Neuronal stem cell (in vitro differentiated cells): ENCODE measurements around the gene IRF1.

Source experiments
- DNase-seq: peaks from one replicate; pipeline ENCODE4 v3.0.0-alpha.2; 2013; ENCODE audit warnings: low spot score
- H2AFZ ChIP-seq: one replicate; pipeline ENCODE4 v1.6.1; 2013; ENCODE audit warnings: mild to moderate bottlenecking, low read length, inconsistent platforms
- H2AK5ac ChIP-seq: 2 replicates; pipeline ENCODE4 v1.6.1; 2013; ENCODE audit warnings: low read depth, mild to moderate bottlenecking, inconsistent platforms, low read length, moderate library complexity, mixed read lengths
- H2BK120ac ChIP-seq: 2 replicates; pipeline ENCODE4 v1.6.1; 2013; ENCODE audit warnings: low read depth, mild to moderate bottlenecking, inconsistent platforms, low read length, moderate library complexity, mixed read lengths
- H2BK12ac ChIP-seq: one replicate; pipeline ENCODE4 v1.6.1; 2013; ENCODE audit warnings: low read length, inconsistent platforms
- H2BK15ac ChIP-seq: 2 replicates; pipeline ENCODE4 v1.6.1; 2013; ENCODE audit warnings: mild to moderate bottlenecking, low read length, inconsistent platforms, mixed read lengths
- H2BK5ac ChIP-seq: one replicate; pipeline ENCODE4 v1.6.1; 2013; ENCODE audit warnings: inconsistent platforms, mild to moderate bottlenecking, low read length, moderate library complexity
- H3K14ac ChIP-seq: one replicate; pipeline ENCODE4 v1.6.1; 2013; ENCODE audit warnings: low read length, inconsistent platforms
- H3K18ac ChIP-seq: 2 replicates; pipeline ENCODE4 v1.6.1; 2013; ENCODE audit warnings: low read length, inconsistent platforms
- H3K23ac ChIP-seq: 2 replicates; pipeline ENCODE4 v1.6.1; 2013; ENCODE audit warnings: low read depth, mild to moderate bottlenecking, mixed read lengths, low read length, inconsistent platforms; ENCODE audit not compliant: poor library complexity
- H3K27ac ChIP-seq: replicated peaks from 3 replicates; pipeline ENCODE4 v1.5.1; 2013; ENCODE audit warnings: low read length, inconsistent platforms
- H3K27me3 ChIP-seq, 3 experiments: 2 replicates each; pipeline ENCODE4 v1.6.1; 2013; ENCODE audit warnings: low read length in 3 of 3, mild to moderate bottlenecking in 2 of 3, inconsistent platforms in 1 of 3, low read depth in 1 of 3, mixed read lengths in 1 of 3, moderate library complexity in 1 of 3; ENCODE audit not compliant: control insufficient read depth in 3 of 3, insufficient read depth in 3 of 3
- H3K36me3 ChIP-seq, 2 donors: replicated peaks in 1 of 2; 2 replicates each; pipeline ENCODE4 v1.6.1; 2013; ENCODE audit warnings: low read length in 2 of 2; ENCODE audit not compliant: control insufficient read depth in 2 of 2, insufficient read depth in 2 of 2
- H3K4ac ChIP-seq: 2 replicates; pipeline ENCODE4 v1.6.1; 2013; ENCODE audit warnings: inconsistent platforms, mild to moderate bottlenecking, low read length, moderate library complexity
- H3K4me1 ChIP-seq, 2 donors: 1 replicate in 1 of 2; 2 replicates in 1 of 2; pipeline ENCODE4 v1.6.1; 2013; ENCODE audit warnings: low read length in 2 of 2, low read depth in 1 of 2; ENCODE audit not compliant: control insufficient read depth in 2 of 2, insufficient read depth in 1 of 2
- H3K4me2 ChIP-seq: one replicate; pipeline ENCODE4 v1.6.1; 2013; ENCODE audit warnings: mild to moderate bottlenecking, low read length, inconsistent platforms; ENCODE audit not compliant: insufficient read depth, poor library complexity, severe bottlenecking
- H3K4me3 ChIP-seq, 2 donors: 2 replicates each; pipeline ENCODE4 v1.5.1; 2013; ENCODE audit warnings: low read length in 2 of 2, mild to moderate bottlenecking in 2 of 2, inconsistent platforms in 1 of 2, moderate library complexity in 1 of 2
- H3K79me1 ChIP-seq: one replicate; pipeline ENCODE4 v1.6.1; 2013; ENCODE audit warnings: low read depth, mild to moderate bottlenecking, inconsistent platforms, low read length, moderate library complexity
- H3K9ac ChIP-seq: one replicate; pipeline ENCODE4 v1.6.1; 2013; ENCODE audit warnings: mild to moderate bottlenecking, low read depth, low read length, inconsistent platforms; ENCODE audit not compliant: poor library complexity
- H3K9me3 ChIP-seq, 2 donors: replicated peaks in 1 of 2; 2 replicates each; pipeline versions ENCODE3 to v1.6.1; 2013; ENCODE audit warnings: low read length in 2 of 2, mild to moderate bottlenecking in 2 of 2, inconsistent platforms in 1 of 2, low read depth in 1 of 2, mixed read lengths in 1 of 2, moderate library complexity in 1 of 2; ENCODE audit not compliant: control insufficient read depth in 2 of 2, insufficient read depth in 1 of 2
- H4K8ac ChIP-seq: one replicate; pipeline ENCODE4 v1.6.1; 2013; ENCODE audit warnings: low read depth, mild to moderate bottlenecking, inconsistent platforms, low read length, moderate library complexity
- H4K91ac ChIP-seq: one replicate; pipeline ENCODE4 v1.6.1; 2013; ENCODE audit warnings: low read length, low read depth, mild to moderate bottlenecking, inconsistent platforms; ENCODE audit not compliant: poor library complexity
- WGBS, 2 donors: extraction: QIAGEN DNeasy Blood & Tissue Kit; methylation state at CpG; one replicate each; pipeline ENCODE4 v1.1.7; 2013; ENCODE audit warnings: missing lambda C conversion rate in 2 of 2, mixed read lengths in 1 of 2; ENCODE audit not compliant: insufficient read length in 2 of 2, insufficient replicate concordance in 1 of 2; ENCODE audit errors: extremely low coverage in 2 of 2; 5-methylcytosine and 5-hydroxymethylcytosine counted together

IRF1 gene

DNA sequence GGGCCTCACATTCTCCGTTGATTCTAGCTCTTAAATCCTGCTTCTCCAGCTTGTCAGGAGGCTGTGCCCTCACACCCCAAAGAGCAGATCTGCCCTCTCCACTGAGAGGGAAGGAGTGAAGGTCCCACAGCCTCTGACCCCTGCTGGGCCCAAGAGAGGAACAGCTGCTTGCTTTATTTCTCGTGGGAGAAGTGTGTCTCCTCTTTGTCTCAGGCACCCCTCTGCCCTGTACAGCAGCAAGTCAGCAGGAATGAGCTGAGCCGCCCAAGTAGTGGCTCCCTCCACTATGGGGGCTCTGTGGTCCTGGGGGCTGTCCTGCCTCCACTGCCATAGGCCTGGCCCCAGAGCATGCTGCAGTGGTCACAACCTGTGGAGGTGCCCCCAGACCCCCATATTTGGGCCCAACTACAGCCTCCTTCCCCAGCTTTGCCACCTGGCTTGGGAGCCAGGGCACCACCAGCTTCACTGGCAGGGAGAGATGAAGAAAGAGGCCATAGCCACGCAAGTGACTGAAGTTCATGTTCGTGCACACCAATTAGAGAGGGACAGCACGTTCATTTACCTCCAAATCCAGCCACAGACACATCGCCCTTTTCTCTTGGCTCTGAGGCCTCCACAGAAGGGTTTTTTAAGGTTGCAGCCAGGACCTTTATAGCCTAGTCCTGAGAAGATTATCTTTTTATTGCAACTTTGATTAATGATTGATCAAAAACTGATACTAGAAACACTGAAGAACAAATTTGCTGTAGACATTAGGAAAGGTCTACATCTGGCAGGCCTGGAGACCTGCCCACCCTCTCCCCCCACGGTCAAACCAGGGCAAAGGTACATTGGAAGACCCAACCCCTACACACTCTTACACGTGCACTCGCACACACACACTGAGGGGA is 27.5 kb downstream of the IRF1 start:
- Histone ChIP-seq H2BK12ac (no peak overlapping the region), H4K8ac (no peak overlapping the region), H3K18ac (no peak overlapping the region), H3K79me1 (no peaks in the 10 kb centered on the region), H3K9me3 (no peaks in the 10 kb centered on the region), H3K4me2 (no peak overlapping the region), H3K36me3 (no peaks in the 10 kb centered on the region), H3K27me3 (no peaks in the 10 kb centered on the region), H2BK5ac (no peak overlapping the region), H3K4me1 (peaks cover 0 to 10% of the 10 kb centered on the region in 2 donors), H2AFZ (no peak overlapping the region), H4K91ac (no peak overlapping the region), H3K9ac (no peak overlapping the region), H3K27ac (no peak overlapping the region), H3K4ac (no peak overlapping the region), H3K23ac (no peak overlapping the region), H3K4me3 (no peak overlapping the region), H2BK120ac (no peak overlapping the region), H2AK5ac (no peak overlapping the region), H2BK15ac (no peak overlapping the region), H3K14ac (peak overlapping the region; percentile 10)
- no CpG with 5 or more reads among the region's 10 CpGs for WGBS, 2 donors
- no peak for DNase-seq

DNA sequence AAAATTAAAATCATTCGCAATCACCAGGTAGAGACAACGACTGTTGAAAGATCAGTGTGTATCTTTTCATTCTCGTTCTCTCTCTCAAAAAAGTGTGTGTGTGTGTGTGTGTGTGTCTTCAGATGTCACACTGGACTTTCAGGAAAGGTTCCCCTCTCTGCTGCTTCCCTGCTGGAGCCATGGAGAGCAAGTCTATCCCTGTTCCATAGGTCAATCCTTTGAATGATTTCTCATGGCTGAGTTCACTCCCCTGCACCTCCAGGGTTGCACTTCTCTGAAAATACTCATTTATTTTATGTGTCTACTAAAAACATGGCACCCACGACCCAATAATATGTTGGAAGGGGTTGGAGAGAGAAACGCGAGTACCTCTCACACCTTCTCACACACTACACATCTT is 28.2 kb downstream of the IRF1 start:
- Histone ChIP-seq H3K4me1 (peaks cover 0 to 10% of the 10 kb centered on the region in 2 donors), H3K27ac (no peak overlapping the region), H3K4me3 (no peak overlapping the region), H2BK15ac (no peak overlapping the region), H2AFZ (no peak overlapping the region), H2BK5ac (no peak overlapping the region), H3K79me1 (no peaks in the 10 kb centered on the region), H2BK120ac (no peak overlapping the region), H3K14ac (no peak overlapping the region), H3K27me3 (no peaks in the 10 kb centered on the region), H3K9me3 (no peaks in the 10 kb centered on the region), H3K4me2 (no peak overlapping the region), H2BK12ac (no peak overlapping the region), H3K23ac (no peak overlapping the region), H3K9ac (no peak overlapping the region), H2AK5ac (no peak overlapping the region), H4K8ac (no peak overlapping the region), H3K4ac (no peak overlapping the region), H3K36me3 (no peaks in the 10 kb centered on the region), H3K18ac (no peak overlapping the region), H4K91ac (no peak overlapping the region)
- DNase-seq: no peak
- no CpG with 5 or more reads among the region's 6 CpGs for WGBS, 2 donors

DNA sequence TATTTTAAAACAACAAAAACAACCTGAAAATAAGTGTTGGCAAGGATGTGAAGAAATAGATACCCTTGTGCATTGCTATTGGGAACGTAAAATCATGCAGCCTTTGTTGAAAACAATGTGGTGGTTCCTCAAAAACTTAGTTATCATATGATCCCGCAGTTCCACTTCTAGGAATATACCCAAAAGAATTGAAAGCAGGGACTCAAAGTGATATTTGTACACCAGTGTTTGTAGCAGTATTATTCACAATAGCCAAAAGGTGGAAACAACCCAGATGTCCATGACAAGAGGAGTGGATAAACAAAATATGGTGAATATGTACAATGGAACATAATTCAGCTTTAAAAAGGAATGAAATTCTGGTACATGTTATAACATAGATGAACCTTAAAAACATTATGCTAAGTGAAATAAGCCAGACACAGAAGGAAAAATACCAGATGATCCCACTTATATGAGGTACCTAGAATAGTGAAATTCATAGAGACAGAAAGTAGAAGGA is 29.0 kb downstream of the IRF1 start:
- no peak overlapping the region for H2AK5ac ChIP-seq
- no peak overlapping the region for H2BK12ac ChIP-seq
- no peak overlapping the region for H3K9ac ChIP-seq
- H3K14ac ChIP-seq: no peak overlapping the region
- H3K9me3 ChIP-seq: no peaks in the 10 kb centered on the region
- no peaks in the 10 kb centered on the region for H3K79me1 ChIP-seq
- H4K8ac ChIP-seq: no peak overlapping the region
- no peak overlapping the region for H2BK15ac ChIP-seq
- DNase-seq: no peak
- H2BK5ac ChIP-seq: no peak overlapping the region
- H2AFZ ChIP-seq: no peak overlapping the region
- no peak overlapping the region for H4K91ac ChIP-seq
- H3K4ac ChIP-seq: no peak overlapping the region
- no peak overlapping the region for H3K27ac ChIP-seq
- no peaks in the 10 kb centered on the region for H3K36me3 ChIP-seq
- H3K4me2 ChIP-seq: no peak overlapping the region
- H3K4me3 ChIP-seq: no peak overlapping the region
- no peak overlapping the region for H2BK120ac ChIP-seq
- no peak overlapping the region for H3K18ac ChIP-seq
- no peaks in the 10 kb centered on the region for H3K27me3 ChIP-seq
- H3K4me1 ChIP-seq: peaks cover 1 to 10% of the 10 kb centered on the region in 2 donors
- no peak overlapping the region for H3K23ac ChIP-seq
- no CpG with 5 or more reads among the region's 2 CpGs for WGBS, 2 donors

DNA sequence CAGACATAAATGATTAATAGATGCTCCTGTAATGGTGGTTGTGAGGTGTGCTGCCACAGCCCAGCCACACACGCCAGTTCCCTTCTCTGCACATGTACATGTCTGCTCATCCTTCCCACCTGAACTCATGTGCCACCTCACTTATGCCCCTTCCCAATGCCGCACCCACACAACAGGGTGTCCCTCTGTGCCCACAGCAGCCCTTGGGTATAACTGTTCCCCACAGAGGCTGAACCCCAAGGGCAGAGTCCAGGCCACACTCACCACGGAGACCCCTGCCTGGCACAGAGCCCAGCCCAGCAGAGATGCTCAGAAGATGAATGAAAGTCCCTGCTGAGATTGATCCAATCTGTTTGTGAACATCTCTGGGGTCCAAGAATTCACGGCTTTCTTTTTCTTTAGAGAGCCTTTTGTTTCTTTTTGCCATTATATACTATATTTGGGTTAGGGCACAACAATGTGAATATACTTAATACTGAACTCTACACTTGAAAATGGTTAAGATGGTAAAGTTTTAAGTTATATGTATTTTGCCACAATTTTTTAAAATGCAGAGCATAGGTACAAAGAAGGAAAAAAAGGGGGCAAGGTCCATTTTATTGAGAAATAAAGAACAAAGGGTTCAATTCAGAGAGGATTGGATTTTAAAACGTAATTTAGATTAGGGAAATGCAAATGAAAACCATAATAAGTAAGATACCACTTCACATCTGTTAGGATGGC is 29.6 kb downstream of the IRF1 start:
- peaks cover 2 to 10% of the 10 kb centered on the region in 2 donors for H3K4me1 ChIP-seq

More for the DNA sequence above, 29.6 kb downstream of the IRF1 start:
- Histone ChIP-seq H3K18ac (no peak overlapping the region), H3K27ac (no peak overlapping the region), H2AFZ (no peak overlapping the region), H4K8ac (no peak overlapping the region), H4K91ac (no peak overlapping the region), H2BK15ac (no peak overlapping the region), H2BK12ac (no peak overlapping the region), H3K36me3 (no peaks in the 10 kb centered on the region), H3K79me1 (no peaks in the 10 kb centered on the region), H3K9me3 (no peaks in the 10 kb centered on the region), H2AK5ac (no peak overlapping the region), H3K4me3 (no peak overlapping the region), H3K23ac (no peak overlapping the region), H3K9ac (no peak overlapping the region), H3K27me3 (no peaks in the 10 kb centered on the region), H3K4me2 (no peak overlapping the region), H2BK120ac (no peak overlapping the region), H3K14ac (no peak overlapping the region), H2BK5ac (no peak overlapping the region), H3K4ac (no peak overlapping the region)
- DNase-seq: no peak
- no CpG with 5 or more reads among the region's 5 CpGs for WGBS, 2 donors
